Colonic mucosa (tissue), 4 donors: ENCODE measurements around the gene CAPG. TPM values are rescaled to one million over a fixed set of nuclear protein-coding genes. Genes with fewer than 3 reads are reported as not detected.

Experiments used
- DNase-seq: peaks from one replicate; pipeline ENCODE4 v3.0.0-alpha.2; 2020
- H3K27ac ChIP-seq: fragments of 200-600 bp; one replicate; pipeline ENCODE4 v1.8.0; 2021
- H3K27me3 ChIP-seq: fragments of 200-600 bp; one replicate; pipeline ENCODE4 v1.8.0; 2021
- H3K36me3 ChIP-seq: fragments of 200-600 bp; one replicate; pipeline ENCODE4 v1.8.0; 2021
- H3K4me1 ChIP-seq: fragments of 200-600 bp; one replicate; pipeline ENCODE4 v1.8.0; 2021; ENCODE audit warnings: mild to moderate bottlenecking
- H3K4me3 ChIP-seq: fragments of 200-600 bp; one replicate; pipeline ENCODE4 v1.8.0; 2021
- H3K9ac ChIP-seq, 2 donors: one replicate each; pipeline ENCODE4 v1.7.0; 2013; ENCODE audit warnings: control low read depth in 2 of 2, low read depth in 2 of 2, low read length in 2 of 2
- H3K9me3 ChIP-seq: fragments of 200-600 bp; one replicate; pipeline ENCODE4 v1.8.0; 2021
- CTCF ChIP-seq: fragments of 200-600 bp; IDR thresholded peaks from one replicate; pipeline ENCODE4 v1.8.0; 2022; ENCODE audit warnings: antibody characterized with exemption, mild to moderate bottlenecking
- intact Hi-C: fragments of 100-400 bp; cut with DNase I; formaldehyde crosslinking; loops from one replicate; pipeline ENCODE4 v1.14.1; 2022
- total RNA-seq, 2 donors: library from RNA; stranded (reverse); fragmentation: NEBNext Ultra II Directional in 1 of 2; extraction: Animal tissue kit (Norgen Biotek cat#: 25700) in 1 of 2; gene quantifications; one replicate each; pipeline ENCODE4 v1.2.1, GENCODE V29; 2021
- donor health status: healthy.
- donor health status: DM: no; HTN: no; CAD: no.
- donor health status: DM: no; HTN: no; CAD: no.

The CAPG gene
- total RNA-seq, 2 donors from 2014 or later, result 102 to 105 TPM

- TF ChIP-seq CTCF, result no peak
- H3K4me1 ChIP-seq, result no peaks in the 10 kb centered on the region
- H3K9me3 ChIP-seq, result no peaks in the 10 kb centered on the region
- no peak for DNase-seq
- H3K4me3 ChIP-seq, result no peak overlapping the region
- H3K9ac ChIP-seq, result no peak overlapping the region
- H3K36me3 ChIP-seq, result no peaks in the 10 kb centered on the region
- no peaks in the 10 kb centered on the region for H3K27me3 ChIP-seq
- H3K27ac ChIP-seq, result no peak overlapping the region
- intact Hi-C loops, result no loop called here
Observed at GRCh38 chr2:85447222-85447585, 37.0 kb upstream of the CAPG start.

GRCh38 chr2:85446296-85447221 is 36.4 kb upstream of the CAPG start:
- intact Hi-C loops, result no loop called here
- H3K4me3 ChIP-seq, result no peak overlapping the region
- no peak for DNase-seq
- H3K9ac ChIP-seq, result no peak overlapping the region
- H3K4me1 ChIP-seq, result no peaks in the 10 kb centered on the region
- peak overlapping the region; percentile 24 for H3K27ac ChIP-seq
- H3K36me3 ChIP-seq, result no peaks in the 10 kb centered on the region
- TF ChIP-seq CTCF, result no peak
- no peaks in the 10 kb centered on the region for H3K27me3 ChIP-seq
- no peaks in the 10 kb centered on the region for H3K9me3 ChIP-seq

- no peak for DNase-seq
- Histone ChIP-seq H3K27me3 (no peaks in the 10 kb centered on the region), H3K9me3 (no peaks in the 10 kb centered on the region), H3K4me3 (no peak overlapping the region), H3K4me1 (no peaks in the 10 kb centered on the region), H3K27ac (peak overlapping the region; percentile 24), H3K36me3 (no peaks in the 10 kb centered on the region), H3K9ac (peak overlapping the region in 1 of 2 donors; percentile 12)
- TF ChIP-seq CTCF, result no peak
- intact Hi-C loops, result no loop called here
Observed at GRCh38 chr2:85445316-85446295, 35.4 kb upstream of the CAPG start.

GRCh38 chr2:85444629-85445172 is 34.5 kb upstream of the CAPG start:
- no peak overlapping the region for H3K27ac ChIP-seq
- no peak for TF ChIP-seq CTCF
- no peaks in the 10 kb centered on the region for H3K27me3 ChIP-seq
- no peaks in the 10 kb centered on the region for H3K9me3 ChIP-seq
- no peaks in the 10 kb centered on the region for H3K36me3 ChIP-seq
- H3K4me3 ChIP-seq, result no peak overlapping the region
- no peaks in the 10 kb centered on the region for H3K4me1 ChIP-seq
- DNase-seq, result no peak
- peak overlapping the region in 1 of 2 donors; percentile 5 for H3K9ac ChIP-seq
- intact Hi-C loops, result no loop called here

GRCh38 chr2:85441864-85442263 is 31.7 kb upstream of the CAPG start:
- Histone ChIP-seq H3K27ac (no peak overlapping the region), H3K27me3 (no peaks in the 10 kb centered on the region), H3K4me3 (no peak overlapping the region), H3K9me3 (no peaks in the 10 kb centered on the region), H3K9ac (no peak overlapping the region), H3K36me3 (no peaks in the 10 kb centered on the region), H3K4me1 (peaks cover 10% of the 10 kb centered on the region)
- TF ChIP-seq CTCF, result no peak
- no peak for DNase-seq
- intact Hi-C loops, result no loop called here
